ENCODE data around the gene NUP42. TPM values are rescaled to one million over a fixed set of nuclear protein-coding genes. Genes with fewer than 3 reads are reported as not detected.

NUP42 gene
- total and polyA plus RNA-seq, 2 donors from 2014 or later: 24.8 to 28.8 TPM

DNA sequence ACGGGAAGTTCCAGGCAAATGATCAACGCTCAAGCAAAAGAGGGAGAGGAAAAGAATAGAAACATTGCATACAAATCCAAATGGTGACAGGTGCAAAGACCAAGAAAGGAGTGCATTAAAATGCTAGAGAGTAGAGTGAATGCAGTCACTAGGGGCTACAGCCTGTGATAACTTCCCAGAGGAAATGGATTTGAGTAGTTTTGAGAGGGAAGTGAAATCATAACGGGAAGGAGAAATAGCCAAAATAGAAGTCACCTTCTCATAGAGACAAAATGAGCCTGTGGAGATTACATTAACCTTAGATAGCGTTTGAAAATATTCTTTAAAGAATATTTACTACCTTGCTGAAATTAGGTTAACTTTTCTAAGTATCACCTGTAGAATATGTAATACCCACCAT, 26.5 kb downstream of the NUP42 start:
- H3K4me1 ChIP-seq (ENCODE audit: control insufficient read depth in 2 of 3, insufficient read depth in 2 of 3, low read depth in 1 of 3, low read length in 3 of 3): peaks cover 9 to 12% (median 10%) of the 10 kb centered on the region in 3 donors
- H3K27me3 ChIP-seq (ENCODE audit: control insufficient read depth, insufficient read depth, low read length): no peaks in the 10 kb centered on the region
- H3K27ac ChIP-seq (ENCODE audit: low read depth in 2 of 2, low read length in 2 of 2): no peak overlapping the region
- no peaks in the 10 kb centered on the region for H3K9me3 ChIP-seq (ENCODE audit: control insufficient read depth in 2 of 3, insufficient read depth in 1 of 3, low read length in 3 of 3)
- intact Hi-C loops (cut with DNase I): no loop called here
- TF ChIP-seq, protein P1, sequence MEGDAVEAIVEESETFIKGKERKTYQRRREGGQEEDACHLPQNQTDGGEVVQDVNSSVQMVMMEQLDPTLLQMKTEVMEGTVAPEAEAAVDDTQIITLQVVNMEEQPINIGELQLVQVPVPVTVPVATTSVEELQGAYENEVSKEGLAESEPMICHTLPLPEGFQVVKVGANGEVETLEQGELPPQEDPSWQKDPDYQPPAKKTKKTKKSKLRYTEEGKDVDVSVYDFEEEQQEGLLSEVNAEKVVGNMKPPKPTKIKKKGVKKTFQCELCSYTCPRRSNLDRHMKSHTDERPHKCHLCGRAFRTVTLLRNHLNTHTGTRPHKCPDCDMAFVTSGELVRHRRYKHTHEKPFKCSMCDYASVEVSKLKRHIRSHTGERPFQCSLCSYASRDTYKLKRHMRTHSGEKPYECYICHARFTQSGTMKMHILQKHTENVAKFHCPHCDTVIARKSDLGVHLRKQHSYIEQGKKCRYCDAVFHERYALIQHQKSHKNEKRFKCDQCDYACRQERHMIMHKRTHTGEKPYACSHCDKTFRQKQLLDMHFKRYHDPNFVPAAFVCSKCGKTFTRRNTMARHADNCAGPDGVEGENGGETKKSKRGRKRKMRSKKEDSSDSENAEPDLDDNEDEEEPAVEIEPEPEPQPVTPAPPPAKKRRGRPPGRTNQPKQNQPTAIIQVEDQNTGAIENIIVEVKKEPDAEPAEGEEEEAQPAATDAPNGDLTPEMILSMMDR (IDR thresholded peaks at IDR 0.05; ENCODE audit: borderline replicate concordance, extremely low read depth, insufficient read depth): no peak
- no peak overlapping the region for H3K9ac ChIP-seq (ENCODE audit: low read length in 3 of 3)
- no peak for DNase-seq
- H3K4me3 ChIP-seq (ENCODE audit: low read length in 3 of 3): no peak overlapping the region
- no peaks in the 10 kb centered on the region for H3K36me3 ChIP-seq (ENCODE audit: control insufficient read depth in 2 of 3, insufficient read depth in 3 of 3, low read length in 3 of 3)
- no peak for FAIRE-seq

DNA sequence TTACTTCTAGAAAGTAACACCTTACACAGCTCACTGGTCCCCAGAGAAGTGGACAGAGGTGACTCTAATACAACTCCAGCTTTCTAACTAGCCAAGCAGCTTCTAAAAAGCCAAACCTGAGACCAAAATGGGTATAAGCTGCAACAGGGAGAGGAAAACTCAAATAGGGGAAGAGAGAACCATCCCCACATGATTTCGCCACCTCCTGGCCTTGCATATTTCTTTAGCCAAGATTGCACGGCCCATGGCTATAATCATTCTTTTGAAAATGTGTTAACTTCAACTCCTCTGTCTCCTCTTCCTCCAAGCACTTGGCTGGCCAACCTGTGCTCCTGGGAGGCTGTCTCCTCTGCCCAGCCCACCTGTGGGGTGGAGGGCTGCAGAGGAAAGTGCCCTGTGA, 28.7 kb downstream of the NUP42 start:
- intact Hi-C loops (cut with DNase I): no loop called here
- H3K27me3 ChIP-seq (ENCODE audit: control insufficient read depth, insufficient read depth, low read length): no peaks in the 10 kb centered on the region
- FAIRE-seq (no peak), DNase-seq (no peak)
- H3K9me3 ChIP-seq (ENCODE audit: control insufficient read depth in 2 of 3, insufficient read depth in 1 of 3, low read length in 3 of 3): no peaks in the 10 kb centered on the region
- no peak overlapping the region for H3K9ac ChIP-seq (ENCODE audit: low read length in 3 of 3)
- H3K4me3 ChIP-seq (ENCODE audit: low read length in 3 of 3): no peak overlapping the region
- no peaks in the 10 kb centered on the region for H3K36me3 ChIP-seq (ENCODE audit: control insufficient read depth in 2 of 3, insufficient read depth in 3 of 3, low read length in 3 of 3)
- peaks cover 9 to 11% (median 10%) of the 10 kb centered on the region in 3 donors for H3K4me1 ChIP-seq (ENCODE audit: control insufficient read depth in 2 of 3, insufficient read depth in 2 of 3, low read depth in 1 of 3, low read length in 3 of 3)
- TF ChIP-seq, protein P1 (IDR thresholded peaks at IDR 0.05; ENCODE audit: borderline replicate concordance, extremely low read depth, insufficient read depth): no peak
- H3K27ac ChIP-seq (ENCODE audit: low read depth in 2 of 2, low read length in 2 of 2): no peak overlapping the region

DNA sequence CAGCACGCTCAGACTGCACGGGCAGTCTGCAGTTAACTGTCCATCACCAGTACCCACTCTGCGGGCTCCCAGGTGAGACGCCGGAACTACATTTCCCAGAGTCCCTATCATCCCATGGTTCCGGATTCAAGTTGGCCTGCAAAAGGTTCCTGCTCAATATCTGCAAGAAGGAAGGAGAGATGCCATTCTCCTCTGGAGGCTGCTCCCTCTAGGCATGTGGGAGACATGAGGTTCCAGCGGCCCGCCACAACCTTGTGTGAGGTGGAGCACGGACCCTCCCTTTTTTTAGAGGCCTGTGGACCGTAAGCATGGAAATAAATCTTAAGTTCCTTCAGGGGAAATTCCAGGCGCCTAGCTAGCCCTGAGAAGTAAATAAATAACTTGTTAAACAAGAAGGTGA, 29.7 kb downstream of the NUP42 start:
- Histone ChIP-seq H3K27me3 (ENCODE audit: control insufficient read depth, insufficient read depth, low read length) (no peaks in the 10 kb centered on the region), H3K4me1 (ENCODE audit: control insufficient read depth in 2 of 3, insufficient read depth in 2 of 3, low read depth in 1 of 3, low read length in 3 of 3) (peaks cover 9 to 10% (median 10%) of the 10 kb centered on the region in 3 donors), H3K9me3 (ENCODE audit: control insufficient read depth in 2 of 3, insufficient read depth in 1 of 3, low read length in 3 of 3) (no peaks in the 10 kb centered on the region), H3K4me3 (ENCODE audit: low read length in 3 of 3) (peak overlapping the region; percentile 10 to 50 (median 44)), H3K36me3 (ENCODE audit: control insufficient read depth in 2 of 3, insufficient read depth in 3 of 3, low read length in 3 of 3) (no peaks in the 10 kb centered on the region), H3K9ac (ENCODE audit: low read length in 3 of 3) (no peak overlapping the region), H3K27ac (ENCODE audit: low read depth in 2 of 2, low read length in 2 of 2) (peak overlapping the region in 1 of 2 donors; percentile 30)
- TF ChIP-seq, protein P1 (IDR thresholded peaks at IDR 0.05; ENCODE audit: borderline replicate concordance, extremely low read depth, insufficient read depth): no peak
- DNase-seq (peak; percentile 80 to 94 (median 86)), FAIRE-seq (no peak)
- intact Hi-C loops (cut with DNase I): no loop called here

DNA sequence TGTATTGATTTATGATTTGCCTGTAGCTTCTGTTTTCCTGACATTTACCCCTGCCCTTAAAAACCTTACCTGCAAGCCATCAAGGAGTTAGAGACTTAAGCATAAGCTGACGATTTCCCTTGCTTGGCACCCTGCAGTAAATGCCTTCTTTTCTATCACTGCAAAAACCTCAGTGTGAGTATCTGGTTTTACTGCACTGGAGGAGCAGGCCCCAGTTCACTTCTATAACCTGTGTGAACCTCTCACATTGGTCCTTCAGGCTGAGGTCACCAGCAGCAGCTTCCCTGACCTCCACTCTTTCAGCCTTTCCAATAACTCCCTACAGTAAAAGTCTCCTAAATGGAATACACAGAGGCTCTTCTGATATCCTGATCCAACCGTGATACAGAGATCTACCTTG, 30.5 kb downstream of the NUP42 start:
- TF ChIP-seq, protein P1 (IDR thresholded peaks at IDR 0.05; ENCODE audit: borderline replicate concordance, extremely low read depth, insufficient read depth): no peak
- no peak for FAIRE-seq
- intact Hi-C loops (cut with DNase I): no loop called here
- peaks cover 5 to 10% (median 9%) of the 10 kb centered on the region in 3 donors for H3K4me1 ChIP-seq (ENCODE audit: control insufficient read depth in 2 of 3, insufficient read depth in 2 of 3, low read depth in 1 of 3, low read length in 3 of 3)
- no peaks in the 10 kb centered on the region for H3K9me3 ChIP-seq (ENCODE audit: control insufficient read depth in 2 of 3, insufficient read depth in 1 of 3, low read length in 3 of 3)
- no peak overlapping the region for H3K9ac ChIP-seq (ENCODE audit: low read length in 3 of 3)
- no peaks in the 10 kb centered on the region for H3K36me3 ChIP-seq (ENCODE audit: control insufficient read depth in 2 of 3, insufficient read depth in 3 of 3, low read length in 3 of 3)
- H3K27ac ChIP-seq (ENCODE audit: low read depth in 2 of 2, low read length in 2 of 2): peak overlapping the region in 1 of 2 donors; percentile 28
- DNase-seq: no peak
- H3K4me3 ChIP-seq (ENCODE audit: low read length in 3 of 3): peak overlapping the region in 1 of 3 donors; percentile 50
- H3K27me3 ChIP-seq (ENCODE audit: control insufficient read depth, insufficient read depth, low read length): no peaks in the 10 kb centered on the region
